ENCODE measurements around the gene DHRS13.

DHRS13 gene, protein sequence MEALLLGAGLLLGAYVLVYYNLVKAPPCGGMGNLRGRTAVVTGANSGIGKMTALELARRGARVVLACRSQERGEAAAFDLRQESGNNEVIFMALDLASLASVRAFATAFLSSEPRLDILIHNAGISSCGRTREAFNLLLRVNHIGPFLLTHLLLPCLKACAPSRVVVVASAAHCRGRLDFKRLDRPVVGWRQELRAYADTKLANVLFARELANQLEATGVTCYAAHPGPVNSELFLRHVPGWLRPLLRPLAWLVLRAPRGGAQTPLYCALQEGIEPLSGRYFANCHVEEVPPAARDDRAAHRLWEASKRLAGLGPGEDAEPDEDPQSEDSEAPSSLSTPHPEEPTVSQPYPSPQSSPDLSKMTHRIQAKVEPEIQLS

DNA sequence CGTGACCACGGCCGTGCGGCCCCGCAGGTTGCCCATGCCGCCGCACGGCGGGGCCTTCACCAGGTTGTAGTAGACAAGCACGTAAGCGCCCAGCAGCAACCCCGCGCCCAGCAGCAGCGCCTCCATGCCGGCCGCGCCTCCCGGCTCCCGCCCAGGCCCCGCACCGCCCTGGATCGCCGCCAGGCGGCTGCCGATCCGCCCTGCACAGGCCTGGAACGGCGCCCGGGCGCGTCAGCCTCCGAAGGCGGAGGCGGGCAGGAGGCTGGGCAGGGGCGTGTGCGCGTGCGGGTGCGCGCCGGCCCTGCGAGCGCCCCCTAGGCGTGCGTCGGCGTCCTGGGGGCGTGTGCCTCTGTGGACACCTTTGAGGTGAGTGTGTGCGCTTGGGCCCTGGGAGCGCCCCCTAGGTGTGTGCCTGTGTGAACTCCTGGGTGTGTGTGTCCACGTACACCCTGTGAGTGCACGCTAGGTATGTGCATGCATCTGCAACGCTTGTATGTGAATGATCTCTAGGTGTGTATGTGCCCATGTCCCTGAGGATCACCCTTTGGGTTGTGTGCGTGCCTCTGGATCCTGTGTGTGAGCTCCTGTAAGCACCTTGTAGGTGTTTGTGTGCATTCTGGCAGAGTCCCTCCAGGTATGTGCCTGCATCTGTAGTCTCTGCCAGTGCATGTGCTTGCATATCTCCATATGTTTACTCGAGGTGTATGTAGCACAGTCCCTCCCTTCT, at the start of gene DHRS13:
TSS of gene DHRS13 (minus strand) at position 261 of the 727 bp plus-strand sequence. CDS start at position 126, 135 bp downstream.
- H3K27ac ChIP-seq: peak within 1 kb of the TSS; percentile 93
- TF ChIP-seq CTCF (IDR thresholded peaks at IDR 0.05) (peak; percentile 100), ZFX (IDR thresholded peaks at IDR 0.05; ENCODE audit: borderline replicate concordance) (no peak)

DNA sequence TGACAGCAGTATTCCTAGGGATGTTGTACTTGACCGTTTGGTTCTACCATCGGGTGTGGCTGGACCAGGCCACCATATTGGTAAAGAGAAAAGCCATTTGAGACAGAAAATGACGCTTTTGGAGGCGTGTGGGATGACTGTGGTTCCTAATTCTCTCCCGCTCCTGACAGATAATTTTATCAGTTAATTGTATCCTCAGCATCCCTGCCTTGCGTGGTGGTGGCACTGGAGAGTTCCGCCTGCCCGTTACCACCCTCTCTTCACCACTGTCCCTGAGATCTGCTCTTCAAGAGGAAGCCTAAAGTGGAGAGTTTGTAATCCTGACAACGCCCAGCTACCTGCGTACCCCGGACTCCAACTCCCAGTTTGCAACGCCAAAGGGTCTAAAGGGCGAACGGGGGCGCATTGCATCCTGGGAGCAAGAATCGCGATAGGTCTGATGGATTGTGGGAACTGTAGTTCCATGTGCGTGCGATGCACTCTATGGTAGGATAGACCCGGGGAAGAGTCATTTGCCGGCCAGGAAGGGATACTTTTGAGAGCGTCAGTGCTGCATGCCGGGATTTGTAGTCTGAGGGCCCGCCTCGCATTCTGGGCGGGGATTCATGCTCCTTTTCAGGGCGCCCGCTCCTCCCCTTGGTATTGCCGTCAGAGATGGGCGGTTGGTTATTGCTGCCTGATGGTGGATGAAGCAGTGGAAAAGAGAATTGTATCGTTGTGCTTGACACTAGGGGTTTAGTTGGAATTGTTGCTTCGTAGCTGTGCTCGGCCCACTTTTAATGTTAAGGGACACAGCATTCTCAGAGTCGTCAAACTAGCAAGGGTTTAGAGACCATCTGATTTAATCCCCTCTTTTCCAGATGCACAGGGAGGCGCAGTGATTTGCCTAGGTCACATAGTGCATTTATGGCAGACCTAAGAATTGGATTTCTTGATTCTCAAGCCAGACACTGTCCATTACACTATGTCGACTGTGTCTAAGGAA, 49.4 kb upstream of the DHRS13 start:
- TF ChIP-seq ZFX (IDR thresholded peaks at IDR 0.05; ENCODE audit: borderline replicate concordance): no peak
- no peak for TF ChIP-seq CTCF (IDR thresholded peaks at IDR 0.05)
- H3K27ac ChIP-seq: peak overlapping the region; percentile 99

DNA sequence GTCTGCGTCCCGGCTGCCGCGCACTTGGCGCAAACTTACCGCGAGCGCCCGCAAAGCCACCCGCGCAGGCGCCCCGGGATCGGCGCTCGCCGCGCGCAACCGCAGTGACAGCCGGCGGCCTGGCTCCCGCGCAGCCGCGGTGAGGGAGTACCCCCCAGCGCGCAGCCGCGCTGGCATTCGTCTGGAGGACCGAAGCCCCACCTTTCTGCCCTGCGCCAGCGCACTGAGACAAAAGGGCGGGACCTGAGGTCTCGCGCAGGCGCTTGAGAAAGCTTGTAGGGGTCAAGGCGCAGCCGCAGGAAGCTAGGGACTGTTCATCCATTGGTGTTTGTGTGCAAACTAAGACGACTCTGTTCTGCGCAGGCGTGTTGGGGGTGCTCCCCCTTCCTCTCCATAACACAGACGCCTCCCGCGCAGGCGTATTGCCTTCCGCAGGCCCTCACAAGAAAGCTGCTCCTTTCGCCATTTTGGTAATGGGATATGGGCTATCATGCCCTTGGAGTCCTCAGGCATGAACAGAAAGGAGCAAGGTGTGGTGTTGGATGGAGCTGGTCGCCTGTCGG, 48.6 kb upstream of the DHRS13 start, which contains the start of gene PHF12:
TSS of gene PHF12 (minus strand) at position 91 of the 563 bp plus-strand sequence. CDS start 558 bp downstream, outside the sequence.
- H3K27ac ChIP-seq: peak within 1 kb of the TSS; percentile 99
- no peak for TF ChIP-seq CTCF (IDR thresholded peaks at IDR 0.05)
- no peak for TF ChIP-seq ZFX (IDR thresholded peaks at IDR 0.05; ENCODE audit: borderline replicate concordance)

DNA sequence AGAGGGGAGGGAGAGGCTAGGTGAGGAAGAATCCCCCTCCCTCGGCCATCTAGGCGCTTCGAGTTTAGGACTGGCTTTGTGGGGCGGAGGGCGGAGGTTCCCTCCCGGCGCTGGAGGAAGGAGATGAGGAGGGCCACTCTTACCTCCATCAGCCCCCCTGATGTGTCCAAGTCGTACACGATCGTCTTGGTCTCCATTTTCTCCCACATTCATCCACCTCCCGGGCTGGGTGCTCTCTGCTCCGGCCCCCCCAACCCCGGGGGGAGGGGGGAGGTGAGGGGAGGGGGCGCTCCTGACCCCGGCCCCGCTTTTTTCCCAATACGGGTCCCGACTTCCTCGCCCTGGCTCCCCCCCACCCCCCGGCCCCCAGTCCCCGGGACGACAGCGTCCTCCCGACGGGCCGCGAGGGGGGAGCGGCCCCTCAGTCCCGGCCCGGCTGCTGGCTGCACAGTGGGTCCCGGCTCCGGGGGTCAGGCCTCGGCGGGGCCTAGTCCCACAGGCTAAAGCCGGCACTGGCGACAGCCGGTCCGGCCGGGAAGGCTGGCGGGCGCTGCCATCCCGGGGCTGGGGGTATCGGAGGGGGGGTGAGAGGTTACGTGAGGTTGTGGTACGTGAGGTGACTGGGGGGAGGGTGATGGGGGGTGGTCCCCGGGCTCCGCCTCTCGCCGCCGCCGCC, 48.0 kb upstream of the DHRS13 start:
- TF ChIP-seq ZFX (IDR thresholded peaks at IDR 0.05; ENCODE audit: borderline replicate concordance): no peak

DNA sequence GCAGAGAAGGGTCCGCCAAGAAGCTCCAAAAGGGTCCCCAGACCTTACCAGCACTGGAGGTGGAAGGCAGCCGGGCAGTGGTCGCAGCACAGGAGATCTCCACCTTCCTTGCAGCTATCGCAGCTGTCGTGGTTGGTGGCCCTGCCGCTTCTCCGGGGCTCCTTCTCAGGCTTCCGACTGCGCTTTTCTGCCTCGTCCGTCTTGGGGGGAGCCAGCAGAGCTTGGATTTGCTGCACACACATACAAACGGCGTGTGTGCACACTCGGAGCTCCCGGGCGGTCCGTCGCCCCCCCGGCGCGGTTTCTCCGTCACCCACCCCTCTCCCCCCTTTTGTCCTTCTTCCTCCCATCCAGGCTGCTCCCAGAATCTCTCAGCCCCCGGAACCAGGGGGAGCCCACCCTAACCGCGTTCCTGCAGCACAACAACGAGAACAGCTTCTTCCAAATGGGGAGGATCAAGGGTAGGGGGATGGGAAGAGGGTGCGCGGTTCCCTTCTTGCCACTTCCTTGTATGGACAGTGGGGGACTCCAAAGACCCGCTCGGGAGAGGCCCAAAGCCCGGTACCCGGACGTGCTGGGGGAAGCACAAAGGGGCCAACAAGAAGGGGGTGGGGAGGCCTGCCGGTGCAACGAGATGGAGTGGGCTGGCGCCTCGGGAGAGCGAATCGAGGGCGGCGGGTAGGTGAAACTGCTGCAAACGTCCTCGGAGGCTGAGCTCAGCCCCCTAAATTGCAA, 47.3 kb upstream of the DHRS13 start:
- H3K27ac ChIP-seq: peak overlapping the region; percentile 99
- TF ChIP-seq ZFX (IDR thresholded peaks at IDR 0.05; ENCODE audit: borderline replicate concordance) (no peak), CTCF (IDR thresholded peaks at IDR 0.05) (no peak)

More for the DNA sequence above, 48.0 kb upstream of the DHRS13 start:
- H3K27ac ChIP-seq: peak overlapping the region; percentile 99

GRCh38 chr17:28949185-28950016, 46.5 kb upstream of the DHRS13 start:
- TF ChIP-seq CTCF (IDR thresholded peaks at IDR 0.05) (no peak), ZFX (IDR thresholded peaks at IDR 0.05; ENCODE audit: borderline replicate concordance) (no peak)
- peak overlapping the region; percentile 99 for H3K27ac ChIP-seq

Measured in 22Rv1 (cell line).